Ectodermal cell (in vitro differentiated cells): ENCODE data around the gene WTIP.
"Not testable (repeated sequence)": the region's sequence is repeated elsewhere in the genome, so short reads cannot be mapped to it uniquely, and the experiment has no call there.

Experiments
- H3K27ac ChIP-seq: 2 replicates; pipeline ENCODE4 v1.7.0; 2013; ENCODE audit warnings: mild to moderate bottlenecking, low read depth, low read length; ENCODE audit not compliant: insufficient read depth, poor library complexity, severe bottlenecking
- H3K27me3 ChIP-seq: 2 replicates; pipeline ENCODE4 v1.7.0; 2013; ENCODE audit warnings: mild to moderate bottlenecking, low read length; ENCODE audit not compliant: insufficient read depth, control insufficient read depth, poor library complexity, severe bottlenecking
- H3K36me3 ChIP-seq: one replicate; pipeline ENCODE4 v1.7.0; 2013; ENCODE audit warnings: low read length; ENCODE audit not compliant: control insufficient read depth, insufficient read depth
- H3K4me1 ChIP-seq: one replicate; pipeline ENCODE4 v1.7.0; 2013; ENCODE audit warnings: low read length; ENCODE audit not compliant: control insufficient read depth, insufficient read depth
- H3K4me3 ChIP-seq: 2 replicates; pipeline ENCODE4 v1.7.0; 2013; ENCODE audit warnings: low read depth, low read length, control low read depth; ENCODE audit not compliant: insufficient read depth
- H3K9me3 ChIP-seq: 2 replicates; pipeline ENCODE4 v1.7.0; 2013; ENCODE audit warnings: mild to moderate bottlenecking, low read length, moderate library complexity; ENCODE audit not compliant: control insufficient read depth
- WGBS, 2 experiments: methylation state at CpG; one replicate each; pipeline ENCODE4 v1.1.7; 2013; ENCODE audit warnings: missing lambda C conversion rate in 2 of 2; 5-methylcytosine and 5-hydroxymethylcytosine counted together

The WTIP gene

GRCh38 chr19:34478496-34478895 is 3.1 kb upstream of the WTIP start:
- H3K9me3 ChIP-seq, H3K27me3 ChIP-seq, H3K27ac ChIP-seq, H3K4me3 ChIP-seq, H3K36me3 ChIP-seq, H3K4me1 ChIP-seq: not testable (repeated sequence)
- WGBS, 2 experiments, result 93 to 95% methylated on average over 4 of the region's 4 CpGs

GRCh38 chr19:34479396-34479795 is 2.2 kb upstream of the WTIP start:
- WGBS, 2 experiments, result 76 to 78% methylated on average over 6 to 7 of the region's 7 CpGs
- Histone ChIP-seq H3K27ac (no peak overlapping the region), H3K9me3 (no peaks in the 10 kb centered on the region), H3K36me3 (no peaks in the 10 kb centered on the region), H3K27me3 (peaks cover 10% of the 10 kb centered on the region), H3K4me1 (peaks cover 5% of the 10 kb centered on the region), H3K4me3 (no peak overlapping the region)

- 86 to 89% methylated on average over 19 of the region's 19 CpGs for WGBS, 2 experiments
- no peak overlapping the region for H3K27ac ChIP-seq
- H3K36me3 ChIP-seq, result no peaks in the 10 kb centered on the region
- peaks cover 5% of the 10 kb centered on the region for H3K4me1 ChIP-seq
- H3K27me3 ChIP-seq, result peaks cover 10% of the 10 kb centered on the region
- peak overlapping the region; percentile 55 for H3K4me3 ChIP-seq
- no peaks in the 10 kb centered on the region for H3K9me3 ChIP-seq
Measured at GRCh38 chr19:34480491-34480890, 1.1 kb upstream of the WTIP start.

- Histone ChIP-seq H3K9me3 (no peaks in the 10 kb centered on the region), H3K27me3 (peaks cover 10% of the 10 kb centered on the region), H3K4me1 (peaks cover 5% of the 10 kb centered on the region), H3K27ac (no peak overlapping the region), H3K36me3 (no peaks in the 10 kb centered on the region), H3K4me3 (peak overlapping the region; percentile 55)
- 0% methylated on average over 84 of the region's 84 CpGs for WGBS, 2 experiments
Measured at GRCh38 chr19:34481861-34482379, 362 bp downstream of the WTIP start.

GRCh38 chr19:34482380-34483250 is 1.1 kb downstream of the WTIP start:
- no peak overlapping the region for H3K27ac ChIP-seq
- WGBS, 2 experiments, result 2 to 3% methylated on average over 72 of the region's 72 CpGs
- H3K4me1 ChIP-seq, result peaks cover 5% of the 10 kb centered on the region
- H3K9me3 ChIP-seq, result no peaks in the 10 kb centered on the region
- H3K36me3 ChIP-seq, result no peaks in the 10 kb centered on the region
- peak overlapping the region; percentile 55 for H3K4me3 ChIP-seq
- peaks cover 10% of the 10 kb centered on the region for H3K27me3 ChIP-seq

- 89 to 93% methylated on average over 9 of the region's 9 CpGs for WGBS, 2 experiments
- Histone ChIP-seq H3K9me3 (no peaks in the 10 kb centered on the region), H3K36me3 (no peaks in the 10 kb centered on the region), H3K4me3 (no peak overlapping the region), H3K27ac (no peak overlapping the region), H3K4me1 (peaks cover 5% of the 10 kb centered on the region), H3K27me3 (peaks cover 10% of the 10 kb centered on the region)
Measured at GRCh38 chr19:34484328-34484727, 2.8 kb downstream of the WTIP start.

- Histone ChIP-seq H3K36me3 (no peaks in the 10 kb centered on the region), H3K4me1 (peaks cover 3% of the 10 kb centered on the region), H3K9me3 (no peaks in the 10 kb centered on the region), H3K4me3 (no peak overlapping the region), H3K27ac (no peak overlapping the region), H3K27me3 (peaks cover 6% of the 10 kb centered on the region)
- whole genome bisulfite sequencing, 2 experiments, result 82 to 85% methylated on average over 9 of the region's 9 CpGs
Measured at GRCh38 chr19:34485831-34486230, 4.3 kb downstream of the WTIP start.

- no peaks in the 10 kb centered on the region for H3K4me1 ChIP-seq
- no peak overlapping the region for H3K4me3 ChIP-seq
- no peak overlapping the region for H3K27ac ChIP-seq
- no peaks in the 10 kb centered on the region for H3K9me3 ChIP-seq
- 90 to 92% methylated on average over 7 of the region's 7 CpGs for WGBS, 2 experiments
- H3K27me3 ChIP-seq, result peaks cover 5% of the 10 kb centered on the region
- peaks cover 1% of the 10 kb centered on the region for H3K36me3 ChIP-seq
Measured at GRCh38 chr19:34487651-34488051, 6.1 kb downstream of the WTIP start.

- Histone ChIP-seq H3K9me3 (no peaks in the 10 kb centered on the region), H3K27me3 (no peaks in the 10 kb centered on the region), H3K4me1 (no peaks in the 10 kb centered on the region), H3K36me3 (peaks cover 14% of the 10 kb centered on the region), H3K27ac (no peak overlapping the region), H3K4me3 (no peak overlapping the region)
- WGBS, 2 experiments, result 78 to 80% methylated on average over 6 to 7 of the region's 7 CpGs
Measured at GRCh38 chr19:34489175-34489574, 7.6 kb downstream of the WTIP start.

GRCh38 chr19:34490141-34490766 is 8.7 kb downstream of the WTIP start:
- H3K27ac ChIP-seq, result no peak overlapping the region
- no peaks in the 10 kb centered on the region for H3K9me3 ChIP-seq
- H3K4me1 ChIP-seq, result no peaks in the 10 kb centered on the region
- H3K4me3 ChIP-seq, result no peak overlapping the region
- H3K27me3 ChIP-seq, result no peaks in the 10 kb centered on the region
- peaks cover 23% of the 10 kb centered on the region for H3K36me3 ChIP-seq
- WGBS, 2 experiments, result 95 to 97% methylated on average over 19 of the region's 19 CpGs
